ENCODE data around the gene ZBTB18.

DNA sequence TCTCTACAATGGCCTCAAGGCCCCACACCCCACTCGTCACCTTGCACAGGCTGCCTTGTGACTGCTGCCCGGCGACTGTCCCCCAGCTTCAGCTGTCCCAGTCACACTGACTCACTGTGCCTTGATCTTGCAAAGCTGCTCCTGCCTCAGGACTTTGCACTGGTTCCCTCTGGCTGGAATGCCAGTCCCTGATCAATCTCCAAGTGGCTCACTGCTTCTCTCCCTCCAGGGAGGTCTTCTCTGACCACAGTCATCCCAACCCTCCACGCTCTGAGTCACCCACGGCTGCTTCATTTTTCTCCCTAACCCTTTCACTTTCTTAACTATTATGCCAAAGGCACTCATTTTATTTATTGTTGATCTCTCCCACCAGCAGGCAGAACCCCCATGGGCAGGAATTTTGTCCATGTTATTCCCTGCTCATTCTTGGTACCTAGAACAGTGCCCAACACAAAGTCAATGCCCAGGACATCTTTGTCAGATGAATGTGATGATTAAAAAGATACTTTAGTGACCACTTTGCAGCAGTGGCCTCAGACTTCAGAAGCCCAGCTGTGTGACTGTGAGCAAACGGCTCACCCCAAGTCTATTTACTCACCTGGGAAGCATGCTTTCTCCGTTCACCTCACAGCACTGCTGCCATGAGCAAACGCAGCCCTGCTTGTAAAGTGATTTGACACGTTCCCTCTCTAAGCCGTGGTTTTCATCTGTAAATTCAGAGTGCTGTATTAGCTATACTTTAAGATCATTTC, 53.4 kb downstream of the ZBTB18 start:
- TF ChIP-seq POLR2AphosphoS5 (IDR thresholded peaks at IDR 0.05; ENCODE audit: low read depth, low read length) (no peak), TAF1 (IDR thresholded peaks at IDR 0.05; ENCODE audit: borderline replicate concordance, low read depth, low read length) (no peak)

Measured in GM12892 (cell line).